HG02678 (cell line): ENCODE measurements around the gene GSDMA.
A peak's percentile ranks its signal among the peaks of the same experiment; 100 is the strongest.
"Not testable (repeated sequence)": the region's sequence is repeated elsewhere in the genome, so short reads cannot be mapped to it uniquely, and the experiment has no call there.

Experiments used
- ATAC-seq: cut with Tn5 transposase; IDR thresholded peaks from one replicate; pipeline ENCODE4 v1.9.1; 2021; ENCODE audit warnings: mild to moderate bottlenecking, moderate library complexity; ENCODE audit not compliant: unreplicated experiment

The GSDMA gene

DNA sequence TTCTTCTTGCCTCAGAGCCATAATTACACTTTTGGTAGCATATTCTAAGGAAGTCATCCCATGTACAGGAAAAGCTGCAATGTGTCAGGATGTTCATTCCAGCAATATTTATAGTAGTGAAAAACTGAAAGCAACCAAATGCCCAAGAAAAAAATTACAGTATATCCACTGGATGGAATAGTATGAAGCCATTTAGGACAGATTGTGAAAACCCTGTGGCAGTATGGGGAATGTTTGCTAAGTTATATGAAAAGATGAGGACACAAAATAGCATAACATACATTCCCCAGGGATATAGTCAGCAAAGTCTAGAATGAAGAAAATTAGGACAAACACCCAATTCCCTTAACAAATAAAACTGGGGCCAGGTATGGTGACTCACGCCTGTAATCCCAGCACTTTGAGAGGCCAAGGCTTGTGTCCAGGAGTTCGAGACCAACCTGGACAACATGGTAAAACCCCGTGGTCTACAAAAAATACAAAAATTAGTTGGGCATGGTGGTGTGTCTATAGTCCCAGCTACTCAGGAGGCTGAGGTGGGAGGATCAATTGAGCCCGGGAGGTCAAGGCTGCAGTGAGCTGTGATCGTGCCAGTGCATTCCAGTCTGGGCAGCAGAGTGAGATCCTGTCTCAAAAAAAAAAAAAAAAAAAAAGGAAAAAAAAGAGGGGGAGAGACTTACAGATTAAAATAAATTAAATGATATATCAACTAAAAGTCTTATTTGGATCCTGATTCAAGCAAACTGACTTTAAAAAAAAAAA is 33.0 kb upstream of the GSDMA start:
- no peak for ATAC-seq

DNA sequence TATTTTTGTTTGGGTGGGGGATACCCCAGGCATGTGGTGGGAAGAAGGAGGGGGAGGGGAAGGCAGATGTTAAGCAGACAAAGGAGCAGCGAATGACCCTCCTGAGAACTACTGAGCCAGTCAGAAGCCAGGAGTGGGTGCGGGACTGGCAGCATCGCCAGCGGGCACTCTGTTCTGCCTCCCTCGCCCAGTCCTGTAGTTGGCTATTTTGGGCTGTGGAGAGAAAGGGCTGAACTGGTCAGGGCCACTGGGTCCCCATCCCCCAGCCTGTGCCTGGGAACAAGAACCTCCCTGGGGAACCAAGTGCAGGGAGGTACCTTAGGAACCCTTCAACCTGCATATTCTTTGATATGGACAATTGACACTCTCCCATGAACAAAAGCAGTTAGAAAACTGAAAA is 28.9 kb upstream of the GSDMA start:
- ATAC-seq, result no peak

DNA sequence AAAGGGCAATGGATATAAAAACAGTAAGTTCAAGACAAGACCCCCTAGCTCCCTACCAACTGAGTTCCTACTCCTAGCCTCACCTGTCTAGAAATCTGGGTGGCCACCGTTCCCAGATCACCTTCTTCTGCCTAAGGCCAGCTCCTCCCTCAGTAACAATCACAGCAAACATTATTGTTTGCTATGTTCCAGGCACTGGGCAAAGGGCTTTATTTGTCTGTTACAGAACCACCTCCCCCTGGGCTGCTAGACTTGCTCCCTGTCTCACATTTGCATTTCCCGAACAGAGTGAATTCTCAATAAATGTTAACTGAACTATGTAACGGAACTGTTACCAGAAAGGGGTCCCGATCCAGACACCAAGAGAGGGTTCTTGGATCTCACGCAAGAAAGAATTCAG is 28.5 kb upstream of the GSDMA start:
- ATAC-seq, result no peak

DNA sequence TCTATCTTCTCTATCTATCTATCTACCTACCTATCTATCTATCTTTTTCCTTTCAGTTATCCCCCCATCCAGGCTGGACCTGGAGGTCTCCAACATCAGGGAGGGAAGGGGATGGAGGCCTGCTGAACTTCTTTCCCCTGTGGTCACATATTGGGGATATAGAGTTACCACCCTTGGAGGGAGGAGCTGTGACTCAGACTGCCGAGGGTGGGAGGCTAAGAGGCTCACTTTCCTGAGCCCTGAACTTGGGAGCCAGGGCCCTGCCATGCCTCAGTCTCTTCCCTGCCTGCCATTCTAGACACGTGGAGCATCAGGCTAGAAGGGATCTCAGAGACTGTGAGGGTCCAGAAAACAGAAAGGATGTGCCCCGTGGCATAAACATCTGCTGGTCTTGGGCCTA is 26.9 kb upstream of the GSDMA start:
- no peak for ATAC-seq

DNA sequence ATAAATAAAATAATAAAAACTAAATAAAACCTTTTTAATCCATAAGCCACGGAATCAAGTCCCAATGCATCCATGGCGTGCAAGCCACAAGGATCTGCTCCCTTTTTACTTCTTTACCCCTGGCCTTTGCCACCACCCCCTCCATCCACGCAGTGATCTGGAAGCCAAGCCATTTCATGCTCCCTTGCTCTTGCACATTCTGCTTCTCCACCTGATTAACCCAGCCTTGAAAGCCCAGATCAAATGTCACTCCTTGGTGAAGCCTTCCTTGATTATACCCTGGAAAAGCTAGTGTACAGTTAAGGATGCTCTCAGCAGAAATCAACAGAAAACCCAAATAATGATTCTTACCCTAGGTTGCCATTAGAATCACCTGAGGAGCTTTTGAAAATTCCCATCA is 25.4 kb upstream of the GSDMA start:
- no peak for ATAC-seq

DNA sequence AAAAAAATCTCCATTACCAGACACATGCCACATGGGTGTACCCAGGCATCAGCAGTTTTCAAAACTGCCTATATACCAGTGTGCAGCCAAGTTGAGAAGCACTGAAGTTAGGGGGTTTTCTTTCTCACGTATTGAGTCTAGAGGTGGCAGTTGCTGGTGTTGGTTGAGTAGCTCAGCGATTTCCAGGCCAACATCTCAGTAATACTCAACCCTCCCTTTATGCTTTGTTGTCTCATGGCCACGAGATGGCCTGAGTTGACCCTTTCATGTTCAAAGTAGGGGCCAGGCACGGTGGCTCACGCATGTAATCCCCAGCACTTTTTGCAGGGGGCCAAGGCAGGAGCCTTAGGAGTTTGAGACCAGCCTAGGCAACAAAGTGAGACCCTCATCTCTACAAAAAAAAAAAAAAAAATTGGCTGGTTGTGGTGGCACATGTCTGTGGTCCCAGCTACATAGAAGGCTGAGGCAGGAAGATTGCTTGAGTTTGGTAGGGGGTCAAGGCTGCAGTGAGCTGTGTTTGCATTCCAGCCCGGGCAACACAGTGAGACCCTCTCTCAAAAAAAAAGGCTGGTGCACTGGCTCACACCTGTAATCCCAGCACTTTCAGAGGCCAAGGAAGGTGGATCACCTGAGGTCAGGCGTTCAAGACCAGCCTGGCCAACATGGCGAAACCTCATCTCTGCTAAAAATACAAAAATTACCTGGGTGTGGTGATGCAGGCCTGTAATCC is 24.5 kb upstream of the GSDMA start:
- ATAC-seq, result no peak

DNA sequence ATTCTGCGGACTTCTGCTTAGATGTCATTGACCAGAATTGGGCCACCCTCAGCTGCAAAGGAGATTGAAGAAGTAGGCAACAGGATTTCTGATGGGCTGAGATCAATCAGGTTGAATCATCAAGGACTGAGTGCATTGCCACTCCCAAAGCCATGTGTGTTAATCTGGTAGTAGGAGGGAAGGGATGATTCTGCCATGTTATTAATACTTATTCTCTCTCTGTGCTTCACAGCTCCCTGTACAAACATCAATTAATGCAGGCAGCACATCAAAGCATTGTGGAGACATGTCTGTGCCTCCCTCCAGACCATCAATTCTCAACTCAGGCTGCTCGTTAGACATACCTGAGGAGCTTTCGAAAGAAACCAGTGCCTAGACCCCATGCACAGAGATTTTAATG is 23.7 kb upstream of the GSDMA start:
- ATAC-seq, result no peak

DNA sequence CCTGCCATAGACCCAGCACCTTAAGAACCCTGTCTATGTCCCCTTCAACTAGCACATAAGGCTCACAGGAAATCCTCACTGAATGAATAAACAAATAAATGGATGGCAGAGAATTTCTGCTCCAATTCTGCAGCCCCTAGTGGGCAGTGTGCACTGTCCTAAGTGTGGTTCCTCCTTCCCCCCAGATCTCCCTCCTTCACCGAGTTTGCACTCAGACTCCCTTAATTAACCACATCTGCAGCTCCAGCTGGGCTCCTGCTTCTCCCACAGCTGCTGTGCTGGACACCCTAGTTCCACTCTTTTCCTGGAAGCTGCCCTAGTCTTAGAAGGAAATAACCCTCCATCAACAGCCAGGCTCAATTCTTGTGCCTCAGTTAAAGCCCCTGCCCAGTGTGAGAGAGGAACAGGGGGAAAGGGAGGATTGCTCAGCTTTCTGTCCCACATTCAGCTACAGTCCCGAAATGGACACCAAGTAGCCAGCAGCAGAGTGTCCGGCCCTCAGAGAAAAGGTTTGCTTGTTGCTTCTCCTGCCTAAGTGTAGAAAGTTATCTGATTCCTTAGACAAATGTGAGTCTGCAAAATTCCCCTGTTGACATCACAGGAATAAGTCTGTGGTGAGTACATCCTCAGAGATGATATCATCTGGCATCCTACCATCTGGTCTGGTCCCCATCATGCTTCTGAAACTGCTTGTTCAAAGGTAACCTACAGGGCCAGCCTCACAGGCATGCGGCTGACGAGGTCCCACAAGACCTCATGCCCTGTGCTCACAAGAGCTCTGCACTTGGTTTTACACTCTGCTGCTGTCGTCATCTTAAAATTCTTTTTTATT is 23.0 kb upstream of the GSDMA start:
- ATAC-seq, result peak; percentile 51

DNA sequence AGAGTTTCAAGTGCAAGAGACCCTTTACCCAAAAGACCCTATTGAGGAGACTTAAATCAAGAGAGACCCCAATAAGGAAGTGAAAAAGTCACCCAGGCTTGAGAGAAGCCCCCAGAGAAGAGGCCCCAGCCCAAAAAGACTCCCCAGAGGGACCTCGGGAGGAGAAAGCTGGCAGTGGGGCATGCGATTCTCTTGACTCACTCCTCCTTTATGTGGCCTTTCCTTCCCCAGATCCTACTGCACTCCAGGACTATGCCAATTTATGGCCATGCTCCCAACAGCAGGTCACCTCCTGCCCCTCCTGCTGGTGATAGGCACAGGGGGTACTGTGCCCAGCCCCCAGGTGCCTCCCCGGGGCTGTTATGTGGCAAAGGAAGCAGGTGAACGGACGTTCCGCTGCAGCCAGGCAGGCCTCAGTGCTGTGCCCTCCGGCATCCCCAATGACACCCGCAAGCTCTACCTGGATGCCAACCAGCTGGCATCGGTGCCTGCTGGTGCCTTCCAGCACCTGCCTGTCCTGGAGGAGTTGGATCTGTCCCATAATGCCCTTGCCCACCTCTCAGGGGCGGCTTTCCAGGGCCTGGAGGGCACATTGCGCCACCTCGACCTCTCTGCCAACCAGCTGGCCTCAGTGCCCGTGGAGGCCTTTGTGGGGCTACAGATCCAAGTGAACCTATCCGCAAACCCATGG is 19.0 kb upstream of the GSDMA start:
- no peak for ATAC-seq

DNA sequence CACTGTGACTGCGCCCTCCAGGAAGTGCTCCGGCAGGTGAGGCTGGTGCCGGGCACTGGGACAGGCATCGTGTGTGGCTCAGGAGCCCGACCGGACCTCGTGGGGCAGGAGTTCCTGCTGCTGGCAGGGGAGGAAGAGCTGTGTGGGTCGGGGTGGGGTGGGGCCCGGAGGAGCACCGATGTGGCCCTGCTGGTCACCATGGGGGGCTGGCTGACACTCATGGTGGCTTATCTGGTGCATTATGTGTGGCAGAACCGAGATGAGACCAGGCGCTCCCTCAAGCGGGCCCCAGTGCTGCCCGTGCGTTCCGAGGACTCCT is 18.5 kb upstream of the GSDMA start:
- no peak for ATAC-seq

DNA sequence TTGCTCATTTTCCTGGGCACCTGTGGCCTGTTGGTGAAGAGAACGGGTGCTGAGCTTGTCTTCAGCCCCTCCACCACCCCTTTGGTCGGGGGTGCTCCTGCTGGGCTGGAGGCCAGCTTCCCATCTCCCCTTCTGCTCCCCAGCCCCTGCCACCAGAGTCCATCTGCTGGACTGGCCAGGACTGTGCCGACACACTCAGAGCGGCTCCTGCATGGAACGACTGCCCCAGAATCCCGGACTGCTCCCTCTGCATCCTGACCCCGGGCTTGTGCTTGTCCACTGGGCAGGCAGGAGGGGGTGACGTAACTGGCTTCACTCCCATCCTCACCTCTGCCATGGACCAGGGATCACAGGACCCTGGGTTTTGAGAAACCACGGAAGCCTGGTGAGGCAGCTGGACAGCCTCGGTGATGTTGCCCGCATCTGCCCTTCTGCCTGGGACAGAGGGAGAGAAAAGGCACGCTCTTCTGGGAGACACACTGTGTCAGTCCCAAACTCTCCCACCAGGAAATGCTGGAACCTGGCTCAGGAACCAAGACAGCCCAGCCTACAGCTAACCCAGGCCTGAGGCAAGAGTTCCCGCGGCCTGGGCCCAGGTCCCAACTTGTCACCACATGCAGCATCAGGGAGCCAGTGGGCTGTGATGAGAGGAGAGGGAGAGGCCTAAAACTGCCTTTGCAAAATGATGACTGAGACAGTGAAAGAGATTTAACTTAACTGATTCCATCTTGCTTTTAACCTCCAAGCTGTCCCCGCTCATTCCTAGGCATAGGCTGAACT is 16.1 kb upstream of the GSDMA start:
- ATAC-seq, result no peak

DNA sequence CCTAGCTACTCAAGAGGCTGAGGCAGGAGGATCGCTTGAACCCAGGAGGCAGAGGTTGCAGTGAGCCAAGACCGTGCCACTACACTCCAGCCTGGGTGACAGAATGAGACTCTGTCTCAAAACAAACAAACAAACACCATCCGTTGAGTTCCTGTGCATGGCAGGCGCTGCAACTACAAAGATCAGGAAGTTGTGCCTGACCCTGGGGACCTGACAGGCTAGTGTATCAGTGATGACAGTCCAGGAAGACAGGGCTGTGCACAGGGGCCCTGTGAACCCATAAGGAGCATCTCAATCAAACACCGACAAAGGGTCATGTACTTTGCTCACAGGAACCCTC is 14.3 kb upstream of the GSDMA start:
- ATAC-seq, result not testable (repeated sequence)

DNA sequence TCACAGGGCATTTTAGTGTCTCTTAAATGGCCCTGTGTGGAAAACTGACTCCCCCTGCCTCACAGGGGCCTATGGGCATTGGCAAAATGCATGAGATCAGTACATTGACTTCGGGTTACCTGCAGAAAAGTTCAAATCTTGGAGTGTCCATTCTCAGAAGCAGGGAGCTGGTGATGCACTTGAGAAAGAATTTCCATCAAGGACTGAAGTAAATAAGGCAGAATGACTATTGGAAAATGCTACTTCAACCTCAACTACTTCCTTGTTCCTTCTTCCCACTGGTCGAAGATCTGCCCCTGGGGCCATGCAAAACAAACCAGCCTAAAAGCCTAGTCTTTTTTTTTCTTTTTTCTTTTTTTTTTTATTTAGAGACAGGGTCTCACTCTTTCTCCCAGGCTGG is 13.8 kb upstream of the GSDMA start:
- no peak for ATAC-seq

DNA sequence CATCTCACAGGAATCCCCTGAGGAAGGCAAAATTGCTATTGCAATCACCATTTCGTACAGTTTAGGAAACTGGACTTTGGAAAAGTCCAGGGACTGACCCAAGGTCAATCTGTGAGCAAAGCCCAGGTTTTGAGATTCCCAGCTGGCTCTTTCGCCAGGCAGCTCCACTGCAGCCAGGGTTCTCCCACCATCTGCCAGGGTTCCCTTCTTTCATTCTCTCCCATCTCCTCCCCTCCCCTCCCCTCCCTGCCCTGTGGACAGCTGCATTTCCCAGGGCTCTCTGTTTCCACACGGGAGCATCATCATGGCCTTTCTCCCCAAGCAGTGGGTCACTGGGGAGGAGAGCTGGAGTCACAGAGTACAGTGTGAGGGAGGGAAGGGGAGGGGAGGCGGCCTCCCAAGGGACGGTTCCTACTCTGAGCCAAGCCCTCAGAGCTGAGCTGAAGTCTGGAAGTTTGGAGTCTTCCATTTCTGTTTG is 11.9 kb upstream of the GSDMA start:
- ATAC-seq, result no peak

DNA sequence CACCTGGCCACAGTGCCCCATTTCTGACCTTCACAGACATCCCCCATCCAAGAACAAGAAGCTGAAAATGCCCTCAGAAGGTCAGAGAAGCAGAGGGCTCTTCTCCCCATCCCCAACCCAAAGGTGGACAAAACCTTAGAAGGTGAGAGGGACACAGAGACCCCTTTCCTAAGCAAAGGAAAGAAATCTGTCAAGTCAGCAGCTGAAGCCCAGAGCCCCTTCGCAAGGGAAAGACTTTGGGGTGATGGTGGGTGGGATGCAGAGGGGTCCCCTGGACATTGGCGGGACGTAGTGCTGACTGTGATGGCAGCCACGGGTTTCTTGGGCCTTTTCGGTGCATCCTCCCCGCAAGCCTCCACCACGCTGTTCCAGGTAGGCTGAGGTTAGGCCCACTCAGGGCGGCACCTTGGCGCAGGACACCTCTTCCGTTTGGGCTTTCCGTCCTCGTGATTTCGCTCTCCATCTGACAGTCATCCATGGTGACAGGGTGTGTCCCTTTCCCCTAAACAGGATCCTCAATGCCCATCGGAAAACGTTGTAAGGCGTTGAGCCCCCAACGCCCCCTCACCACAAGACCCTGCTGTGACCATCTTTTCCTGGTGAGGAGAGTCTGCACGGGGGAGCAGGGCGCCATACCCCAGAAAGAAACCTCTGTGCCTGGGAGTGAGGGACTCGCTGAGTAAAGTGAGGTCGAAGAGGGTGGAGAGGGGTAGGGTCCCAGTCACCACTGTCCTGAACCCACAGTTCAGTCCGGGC is 10.7 kb upstream of the GSDMA start:
- no peak for ATAC-seq

DNA sequence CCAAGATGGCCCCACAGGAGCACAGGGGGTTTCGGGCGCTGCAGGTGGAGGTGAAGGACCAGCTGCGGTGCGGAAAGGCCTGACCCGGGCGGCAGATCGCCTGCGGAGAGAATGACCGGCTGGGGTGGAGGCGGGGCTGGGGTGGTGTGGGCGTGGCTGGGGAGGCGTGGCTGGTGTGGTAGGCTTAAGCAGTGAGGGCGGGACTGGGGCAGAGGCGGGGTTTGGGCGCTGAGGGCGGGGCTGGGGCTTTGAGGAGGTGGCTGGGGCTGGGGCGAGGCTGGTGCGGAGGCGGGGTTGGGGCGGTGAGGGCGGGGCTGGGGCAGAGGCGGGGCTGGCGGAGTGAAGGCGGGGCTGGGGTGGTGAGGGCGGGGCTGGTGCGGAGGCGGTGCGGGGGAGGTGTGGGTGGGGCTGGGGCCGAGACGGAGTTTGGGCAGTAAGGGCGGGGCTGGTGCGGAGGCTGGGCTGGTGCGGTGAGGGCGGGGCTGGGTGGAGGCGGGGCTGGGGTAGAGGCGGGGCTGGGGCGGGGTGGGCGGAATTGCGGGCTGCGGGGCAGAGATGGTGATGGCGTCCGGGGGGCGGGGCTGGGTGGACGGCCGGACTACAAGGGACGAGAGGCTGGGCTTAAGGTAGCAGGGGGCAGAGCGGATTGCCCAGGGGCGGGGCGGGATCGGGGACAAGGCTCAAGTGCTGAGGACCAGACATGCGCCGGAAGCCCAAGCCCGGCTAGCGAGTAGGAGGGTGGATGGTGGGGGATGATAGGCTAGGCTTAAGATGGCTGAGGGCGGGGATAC is 9.9 kb upstream of the GSDMA start:
- ATAC-seq, result peak; percentile 82

DNA sequence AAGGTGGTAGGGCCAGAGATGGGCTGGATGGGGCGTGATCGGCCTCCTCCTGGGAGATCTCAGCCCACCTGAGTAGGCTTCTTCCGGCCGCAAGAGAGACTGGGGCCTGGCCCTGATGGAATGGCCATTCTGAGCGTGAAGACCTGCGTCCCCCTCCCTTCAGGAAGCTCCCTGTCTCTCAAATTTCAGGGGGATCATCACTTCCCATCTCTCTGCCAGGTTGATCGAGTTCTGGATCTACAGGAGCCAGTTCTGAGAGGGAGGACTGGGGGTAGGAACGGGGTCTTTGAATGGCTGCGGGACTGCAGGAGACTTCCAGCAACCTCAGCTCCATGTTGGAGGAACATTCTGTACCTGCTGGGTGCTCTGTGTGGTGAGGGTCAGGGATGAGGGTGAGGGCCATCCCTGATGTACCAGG is 9.3 kb upstream of the GSDMA start:
- ATAC-seq, result no peak

DNA sequence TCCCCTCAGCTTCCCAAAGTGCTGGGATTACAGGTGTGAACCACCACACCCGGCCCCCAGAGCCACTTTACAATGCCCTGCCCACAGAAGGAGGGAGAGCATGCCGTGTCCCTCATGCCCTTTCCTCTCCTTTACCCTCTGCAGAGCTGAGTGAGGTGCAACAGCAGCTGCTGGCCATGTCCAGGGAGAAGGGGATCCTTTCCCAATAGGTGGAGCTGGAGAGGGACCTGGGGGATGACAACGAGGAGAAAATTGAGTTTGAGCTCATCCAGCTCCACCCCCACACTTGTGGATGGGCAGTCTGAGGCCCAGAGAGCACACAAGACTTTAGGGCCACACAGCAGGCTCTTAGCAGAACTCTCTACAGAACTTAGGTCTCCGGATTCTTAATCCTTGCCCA is 7.9 kb upstream of the GSDMA start:
- ATAC-seq, result no peak

DNA sequence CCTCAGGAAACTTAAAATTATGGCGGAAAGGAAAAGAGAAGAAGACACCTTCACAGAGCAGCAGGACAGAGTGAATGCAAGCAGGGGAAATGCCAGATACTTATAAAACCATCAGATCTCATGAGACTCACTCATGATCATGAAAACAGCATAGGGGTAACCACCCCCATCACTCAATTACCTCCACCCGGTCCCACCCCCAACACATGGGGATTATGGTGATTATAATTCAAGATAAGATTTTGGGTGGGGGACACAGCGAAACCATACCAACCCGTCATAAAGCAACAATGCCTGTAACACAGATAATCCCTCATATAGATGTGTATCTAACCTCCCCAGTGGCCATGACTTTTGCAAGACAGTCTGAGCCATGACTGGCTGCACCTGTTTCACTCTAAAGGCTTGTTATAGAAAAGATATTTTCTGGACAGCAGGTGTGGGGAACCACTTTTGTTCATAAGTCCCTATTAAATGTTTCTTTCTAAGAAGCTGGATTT is 7.0 kb upstream of the GSDMA start:
- ATAC-seq, result no peak
